ENCODE results near the gene FBRSL1. TPM values are rescaled to one million over a fixed set of nuclear protein-coding genes. Genes with fewer than 3 reads are reported as not detected.
"Not testable (repeated sequence)": the region's sequence is repeated elsewhere in the genome, so short reads cannot be mapped to it uniquely, and the experiment has no call there.

Gene FBRSL1
- total RNA-seq, 2 donors from 2014 or later, result 79.3 to 86.3 TPM

DNA sequence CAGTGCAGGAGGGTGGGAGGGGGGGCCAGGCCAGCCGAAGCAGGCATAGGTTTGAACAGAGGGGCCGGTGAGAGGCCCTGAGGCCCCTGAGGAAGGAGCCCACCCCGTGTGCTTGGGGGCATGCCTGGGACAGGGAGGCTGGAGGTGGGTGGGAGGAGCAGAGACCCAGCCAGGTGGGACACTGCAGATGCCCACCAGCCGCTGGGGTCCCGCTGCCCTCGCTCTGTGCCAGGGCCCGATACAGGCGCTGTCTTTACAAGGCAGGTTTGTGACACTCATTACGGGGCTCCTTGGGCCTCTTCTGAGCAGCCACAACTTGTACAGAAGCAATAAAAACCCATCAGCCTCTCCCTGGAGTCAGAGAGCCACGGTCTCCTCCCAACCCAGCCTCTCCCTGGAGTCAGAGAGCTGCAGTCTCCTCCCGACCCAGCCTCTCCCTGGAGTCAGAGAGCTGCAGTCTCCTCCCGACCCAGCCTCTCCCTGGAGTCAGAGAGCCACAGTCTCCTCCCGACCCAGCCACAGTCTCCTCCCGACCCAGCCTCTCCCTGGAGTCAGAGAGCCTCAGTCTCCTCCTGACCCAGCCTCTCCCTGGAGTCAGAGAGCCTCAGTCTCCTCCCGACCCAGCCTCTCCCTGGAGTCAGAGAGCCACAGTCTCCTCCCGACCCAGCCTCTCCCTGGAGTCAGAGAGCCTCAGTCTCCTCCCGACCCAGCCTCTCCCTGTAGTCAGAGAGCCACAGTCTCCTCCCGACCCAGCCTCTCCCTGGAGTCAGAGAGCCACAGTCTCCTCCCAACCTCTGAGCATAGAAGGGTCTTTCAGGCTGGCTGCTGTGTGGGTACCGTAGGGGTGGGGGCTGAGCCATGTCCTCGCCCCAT lies 43.0 kb downstream of the FBRSL1 start:
- not testable (repeated sequence) for ATAC-seq
- H3K27ac Mint-ChIP-seq, result peak overlapping the region; percentile 77

GRCh38 chr12:132533584-132533958 lies 43.6 kb downstream of the FBRSL1 start:
- ATAC-seq, result no peak
- no peak overlapping the region for H3K4me3 Mint-ChIP-seq

More for the DNA sequence above, 43.0 kb downstream of the FBRSL1 start:
- not testable (repeated sequence) for H3K36me3 Mint-ChIP-seq (ENCODE audit: low read depth); H3K4me3 Mint-ChIP-seq; H3K9me3 ChIP-seq (ENCODE audit: control insufficient read depth, low read length, poor library complexity, severe bottlenecking); DNase-seq; H3K27me3 Mint-ChIP-seq
- peaks cover 14% of the 10 kb centered on the region for H3K4me1 Mint-ChIP-seq

GRCh38 chr12:132534076-132534475 lies 44.1 kb downstream of the FBRSL1 start:
- Mint-ChIP-seq H3K36me3 (ENCODE audit: low read depth) (peaks cover 2% of the 10 kb centered on the region), H3K27ac (no peak overlapping the region), H3K27me3 (no peaks in the 10 kb centered on the region), H3K4me1 (peaks cover 14% of the 10 kb centered on the region), H3K4me3 (no peak overlapping the region)
- no peaks in the 10 kb centered on the region for H3K9me3 ChIP-seq (ENCODE audit: control insufficient read depth, low read length, poor library complexity, severe bottlenecking)
- ATAC-seq (no peak), DNase-seq (no peak)

More at GRCh38 chr12:132533584-132533958, 43.6 kb downstream of the FBRSL1 start:
- H3K27ac Mint-ChIP-seq, result peak overlapping the region; percentile 77
- no peaks in the 10 kb centered on the region for H3K9me3 ChIP-seq (ENCODE audit: control insufficient read depth, low read length, poor library complexity, severe bottlenecking)
- no peaks in the 10 kb centered on the region for H3K27me3 Mint-ChIP-seq
- peaks cover 14% of the 10 kb centered on the region for H3K4me1 Mint-ChIP-seq
- H3K36me3 Mint-ChIP-seq (ENCODE audit: low read depth), result peaks cover 2% of the 10 kb centered on the region
- DNase-seq, result no peak

GRCh38 chr12:132535019-132535418 lies 45.1 kb downstream of the FBRSL1 start:
- Mint-ChIP-seq H3K36me3 (ENCODE audit: low read depth) (peaks cover 2% of the 10 kb centered on the region), H3K27me3 (no peaks in the 10 kb centered on the region), H3K4me3 (no peak overlapping the region), H3K4me1 (peaks cover 11% of the 10 kb centered on the region), H3K27ac (no peak overlapping the region)
- DNase-seq (no peak), ATAC-seq (no peak)
- no peaks in the 10 kb centered on the region for H3K9me3 ChIP-seq (ENCODE audit: control insufficient read depth, low read length, poor library complexity, severe bottlenecking)

DNA sequence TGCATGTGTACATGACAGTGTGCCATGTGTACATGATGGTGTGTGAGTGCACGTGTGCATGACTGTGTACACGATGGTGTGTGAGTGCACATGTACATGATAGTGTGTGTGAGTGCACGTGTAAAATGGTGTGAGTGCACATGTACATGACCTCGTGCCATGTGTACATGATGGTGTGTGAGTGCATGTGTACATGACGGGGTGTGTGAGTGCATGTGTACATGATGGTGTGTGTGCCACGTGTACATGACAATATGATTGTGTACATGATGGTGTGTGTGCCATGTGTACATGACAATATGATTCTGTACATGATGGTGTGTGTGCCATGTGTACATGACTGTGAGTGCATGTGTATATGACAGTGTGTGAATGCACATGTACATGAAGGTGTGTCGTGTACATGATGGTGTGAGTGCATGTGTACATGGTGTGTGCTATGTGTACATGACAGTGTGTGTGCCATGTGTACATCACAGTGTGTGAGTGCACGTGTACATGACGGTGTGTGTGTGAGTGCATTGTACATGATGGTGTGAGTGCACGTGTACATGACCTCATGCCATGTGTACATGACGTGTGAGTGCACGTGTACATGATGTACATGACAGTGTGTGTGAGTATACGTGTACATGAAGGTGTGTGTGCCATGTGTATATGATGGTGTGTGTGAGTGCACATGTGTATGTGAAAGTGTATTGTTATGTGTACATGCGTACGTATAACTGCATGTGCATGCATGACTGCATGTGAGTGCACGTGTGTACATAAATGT lies 46.3 kb downstream of the FBRSL1 start:
- DNase-seq (no peak), ATAC-seq (no peak)
- Mint-ChIP-seq H3K4me1 (peaks cover 14% of the 10 kb centered on the region), H3K36me3 (ENCODE audit: low read depth) (peaks cover 2% of the 10 kb centered on the region), H3K27ac (peak overlapping the region; percentile 5), H3K27me3 (no peaks in the 10 kb centered on the region), H3K4me3 (no peak overlapping the region)
- H3K9me3 ChIP-seq (ENCODE audit: control insufficient read depth, low read length, poor library complexity, severe bottlenecking), result no peaks in the 10 kb centered on the region

- H3K27ac Mint-ChIP-seq, result no peak overlapping the region
Observed at GRCh38 chr12:132537049-132537448, 47.1 kb downstream of the FBRSL1 start.

DNA sequence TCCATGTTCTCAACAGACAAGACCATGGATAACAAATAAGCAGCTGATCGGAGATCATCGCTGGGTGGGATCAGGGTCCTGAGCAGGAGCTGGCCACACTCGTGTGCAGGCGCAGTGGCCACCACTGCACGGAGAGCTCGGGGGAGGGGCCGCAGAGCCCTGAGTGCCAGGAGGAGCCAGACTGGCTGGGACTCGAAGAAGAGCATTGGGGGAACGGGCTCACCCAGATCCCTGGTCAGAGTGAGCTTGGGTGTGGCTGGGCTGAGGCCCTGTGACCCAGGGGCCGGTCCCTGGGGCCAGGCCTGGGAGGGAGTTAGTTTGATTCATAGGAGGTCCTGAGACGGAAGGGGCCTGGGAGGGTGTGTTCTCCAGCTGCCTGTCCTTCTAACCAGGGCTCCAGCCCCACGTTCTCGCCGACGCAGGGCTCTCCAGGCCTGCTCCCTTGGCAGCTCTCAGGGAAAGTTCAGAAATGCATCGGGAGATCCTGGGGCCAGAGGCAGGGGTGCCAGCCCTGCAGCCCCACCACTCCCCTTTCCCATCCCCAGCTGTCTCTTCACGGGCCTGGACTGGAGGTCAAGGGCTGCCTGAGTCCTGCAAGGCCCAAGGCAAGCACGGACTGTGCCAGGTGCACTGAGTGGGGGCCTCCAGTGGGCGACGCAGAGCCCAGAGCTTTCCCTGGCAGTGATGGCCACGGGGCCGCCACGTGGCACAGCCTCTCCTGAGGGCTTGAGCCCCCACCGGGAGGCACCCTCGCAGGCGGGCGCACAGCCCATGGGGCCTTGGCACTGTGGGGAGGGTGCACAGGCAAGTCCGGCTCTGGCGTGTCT lies 48.1 kb downstream of the FBRSL1 start:
- Mint-ChIP-seq H3K27me3 (no peaks in the 10 kb centered on the region), H3K36me3 (ENCODE audit: low read depth) (peaks cover 2% of the 10 kb centered on the region), H3K4me3 (peak overlapping the region; percentile 39), H3K27ac (no peak overlapping the region), H3K4me1 (peaks cover 19% of the 10 kb centered on the region)
- no peak for DNase-seq
- no peaks in the 10 kb centered on the region for H3K9me3 ChIP-seq (ENCODE audit: control insufficient read depth, low read length, poor library complexity, severe bottlenecking)
- ATAC-seq, result no peak

More at GRCh38 chr12:132537049-132537448, 47.1 kb downstream of the FBRSL1 start:
- Mint-ChIP-seq H3K36me3 (ENCODE audit: low read depth) (peaks cover 2% of the 10 kb centered on the region), H3K4me1 (peaks cover 14% of the 10 kb centered on the region), H3K4me3 (no peak overlapping the region), H3K27me3 (no peaks in the 10 kb centered on the region)
- ATAC-seq, result no peak
- H3K9me3 ChIP-seq (ENCODE audit: control insufficient read depth, low read length, poor library complexity, severe bottlenecking), result no peaks in the 10 kb centered on the region
- no peak for DNase-seq

DNA sequence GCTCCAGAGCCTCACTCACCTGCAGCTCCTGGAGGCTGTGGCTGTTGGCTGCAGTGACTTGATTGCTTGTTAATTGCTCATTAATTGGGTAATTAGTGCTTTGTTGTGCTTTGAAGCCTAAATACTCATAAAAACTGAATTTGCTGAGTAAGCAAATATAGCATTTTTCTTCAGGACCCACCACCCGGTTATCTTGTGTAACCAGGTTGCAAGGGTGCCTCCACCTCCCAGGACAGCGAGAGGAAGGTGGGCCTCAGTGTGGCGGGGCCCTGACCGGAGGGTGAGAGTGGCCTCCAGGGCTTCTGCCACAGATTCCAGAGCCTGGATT lies 48.7 kb downstream of the FBRSL1 start:
- Mint-ChIP-seq H3K27ac (no peak overlapping the region), H3K4me1 (peaks cover 17% of the 10 kb centered on the region), H3K27me3 (no peaks in the 10 kb centered on the region), H3K36me3 (ENCODE audit: low read depth) (no peaks in the 10 kb centered on the region), H3K4me3 (no peak overlapping the region)
- H3K9me3 ChIP-seq (ENCODE audit: control insufficient read depth, low read length, poor library complexity, severe bottlenecking), result no peaks in the 10 kb centered on the region
- DNase-seq (no peak), ATAC-seq (no peak)

- H3K9me3 ChIP-seq (ENCODE audit: control insufficient read depth, low read length, poor library complexity, severe bottlenecking), result no peaks in the 10 kb centered on the region
- Mint-ChIP-seq H3K36me3 (ENCODE audit: low read depth) (no peaks in the 10 kb centered on the region), H3K27me3 (no peaks in the 10 kb centered on the region), H3K4me3 (no peak overlapping the region), H3K4me1 (peaks cover 16% of the 10 kb centered on the region), H3K27ac (no peak overlapping the region)
- DNase-seq (no peak), ATAC-seq (no peak)
Observed at GRCh38 chr12:132539016-132539773, 49.2 kb downstream of the FBRSL1 start.

- Mint-ChIP-seq H3K27ac (no peak overlapping the region), H3K4me1 (peaks cover 22% of the 10 kb centered on the region), H3K4me3 (peak overlapping the region; percentile 3), H3K27me3 (no peaks in the 10 kb centered on the region), H3K36me3 (ENCODE audit: low read depth) (peaks cover 5% of the 10 kb centered on the region)
- no peak for DNase-seq
- no peak for ATAC-seq
- no peaks in the 10 kb centered on the region for H3K9me3 ChIP-seq (ENCODE audit: control insufficient read depth, low read length, poor library complexity, severe bottlenecking)
Observed at GRCh38 chr12:132540436-132540835, 50.5 kb downstream of the FBRSL1 start.

GRCh38 chr12:132541200-132541599 lies 51.2 kb downstream of the FBRSL1 start:
- H3K27ac Mint-ChIP-seq, result no peak overlapping the region
- peaks cover 5% of the 10 kb centered on the region for H3K36me3 Mint-ChIP-seq (ENCODE audit: low read depth)
- no peaks in the 10 kb centered on the region for H3K27me3 Mint-ChIP-seq
- H3K9me3 ChIP-seq (ENCODE audit: control insufficient read depth, low read length, poor library complexity, severe bottlenecking), result no peaks in the 10 kb centered on the region
- ATAC-seq, result no peak
- no peak for DNase-seq
- peaks cover 22% of the 10 kb centered on the region for H3K4me1 Mint-ChIP-seq
- H3K4me3 Mint-ChIP-seq, result no peak overlapping the region

- ATAC-seq, result no peak
- H3K4me3 Mint-ChIP-seq, result no peak overlapping the region
- no peaks in the 10 kb centered on the region for H3K9me3 ChIP-seq (ENCODE audit: control insufficient read depth, low read length, poor library complexity, severe bottlenecking)
Observed at GRCh38 chr12:132541996-132542395, 52.0 kb downstream of the FBRSL1 start.

More at GRCh38 chr12:132541996-132542395, 52.0 kb downstream of the FBRSL1 start:
- Mint-ChIP-seq H3K27ac (no peak overlapping the region), H3K36me3 (ENCODE audit: low read depth) (peaks cover 5% of the 10 kb centered on the region), H3K27me3 (no peaks in the 10 kb centered on the region), H3K4me1 (peaks cover 19% of the 10 kb centered on the region)
- no peak for DNase-seq
